Posterior cingulate gyrus (tissue), 11 donors: Measurements from ENCODE around the gene PSMD11.

Experiments used
- DNase-seq, 10 donors: peaks; one replicate each; pipeline versions ENCODE4 v3.0.0 to v3.0.0-alpha.2; 2020 to 2021; ENCODE audit warnings: mixed read lengths in 3 of 10
- intact Hi-C: fragments of 100-400 bp; cut with DNase I; formaldehyde crosslinking; loops from one replicate; pipeline ENCODE4 v1.15.1; 2023

PSMD11 gene

GRCh38 chr17:32488604-32489180 is 44.4 kb downstream of the PSMD11 start:
- no peak for DNase-seq
- intact Hi-C loops = loop anchor here (5.0 kb wide), 1 partner anchor 139 kb away; no protein-coding TSS in a partner anchor

- no peak for DNase-seq
- intact Hi-C loops = loop anchor here (5.0 to 10.0 kb wide), 2 partner anchors 55 to 138 kb away; no protein-coding TSS in a partner anchor
Measured at GRCh38 chr17:32489320-32490100, 45.2 kb downstream of the PSMD11 start.

- peak in 2 of 10 donors; percentile 78 to 90 for DNase-seq
- intact Hi-C loops = loop anchor here (10.0 kb wide), 1 partner anchor 55 kb away; no protein-coding TSS in a partner anchor
Measured at GRCh38 chr17:32490101-32490482, 45.8 kb downstream of the PSMD11 start.

GRCh38 chr17:32491371-32492263 is 47.3 kb downstream of the PSMD11 start:
- intact Hi-C loops = loop anchor here (10.0 kb wide), 1 partner anchor 53 kb away; no protein-coding TSS in a partner anchor
- DNase-seq = no peak

GRCh38 chr17:32492264-32492589 is 47.9 kb downstream of the PSMD11 start:
- intact Hi-C loops = loop anchor here (10.0 kb wide), 1 partner anchor 53 kb away; no protein-coding TSS in a partner anchor
- no peak for DNase-seq

- intact Hi-C loops = loop anchor here (10.0 kb wide), 1 partner anchor 52 kb away; no protein-coding TSS in a partner anchor
- no peak for DNase-seq
Measured at GRCh38 chr17:32492648-32493289, 48.5 kb downstream of the PSMD11 start.

GRCh38 chr17:32493571-32493970 is 49.3 kb downstream of the PSMD11 start:
- intact Hi-C loops = loop anchor here (10.0 kb wide), 1 partner anchor 51 kb away; no protein-coding TSS in a partner anchor
- DNase-seq = no peak

GRCh38 chr17:32493976-32494513 is 49.7 kb downstream of the PSMD11 start:
- intact Hi-C loops = loop anchor here (10.0 kb wide), 1 partner anchor 51 kb away; no protein-coding TSS in a partner anchor
- DNase-seq = peak in 1 of 10 donors; percentile 65

- DNase-seq = peak in 9 of 10 donors; percentile 51 to 96 (median 77)
- intact Hi-C loops = loop anchor here (10.0 kb wide), 1 partner anchor 50 kb away; no protein-coding TSS in a partner anchor
Measured at GRCh38 chr17:32494621-32495358, 50.5 kb downstream of the PSMD11 start.

- intact Hi-C loops = loop anchor here (10.0 kb wide), 1 partner anchor 49 kb away; no protein-coding TSS in a partner anchor
- DNase-seq = peak in 6 of 10 donors; percentile 47 to 94 (median 72)
Measured at GRCh38 chr17:32495359-32496231, 51.3 kb downstream of the PSMD11 start.

GRCh38 chr17:32496395-32497073 is 52.2 kb downstream of the PSMD11 start:
- DNase-seq = no peak
- intact Hi-C loops = loop anchor here (10.0 kb wide), 1 partner anchor 48 kb away; no protein-coding TSS in a partner anchor

GRCh38 chr17:32497431-32498205 is 53.3 kb downstream of the PSMD11 start:
- peak in 1 of 10 donors; percentile 88 for DNase-seq

GRCh38 chr17:32498391-32498790 is 54.1 kb downstream of the PSMD11 start:
- DNase-seq = peak in 1 of 10 donors; percentile 28

More at GRCh38 chr17:32497431-32498205, 53.3 kb downstream of the PSMD11 start:
- intact Hi-C loops = loop anchor here (10.0 kb wide), 1 partner anchor 47 kb away; no protein-coding TSS in a partner anchor

GRCh38 chr17:32502013-32502412 is 57.7 kb downstream of the PSMD11 start:
- intact Hi-C loops = no loop called here

More at GRCh38 chr17:32498391-32498790, 54.1 kb downstream of the PSMD11 start:
- intact Hi-C loops = loop anchor here (10.0 kb wide), 1 partner anchor 46 kb away; no protein-coding TSS in a partner anchor

GRCh38 chr17:32502710-32503109 is 58.4 kb downstream of the PSMD11 start:
- intact Hi-C loops = no loop called here

More at GRCh38 chr17:32502013-32502412, 57.7 kb downstream of the PSMD11 start:
- DNase-seq = peak in 1 of 10 donors; percentile 25

More at GRCh38 chr17:32502710-32503109, 58.4 kb downstream of the PSMD11 start:
- DNase-seq = peak in 1 of 10 donors; percentile 7
